GM19025 (cell line): ENCODE measurements around the gene FBN2.

Source experiments
- ATAC-seq: cut with Tn5 transposase; IDR thresholded peaks from one replicate; pipeline ENCODE4 v1.9.1; 2021; ENCODE audit warnings: mild to moderate bottlenecking, low read depth, moderate library complexity; ENCODE audit not compliant: unreplicated experiment

FBN2 gene

DNA sequence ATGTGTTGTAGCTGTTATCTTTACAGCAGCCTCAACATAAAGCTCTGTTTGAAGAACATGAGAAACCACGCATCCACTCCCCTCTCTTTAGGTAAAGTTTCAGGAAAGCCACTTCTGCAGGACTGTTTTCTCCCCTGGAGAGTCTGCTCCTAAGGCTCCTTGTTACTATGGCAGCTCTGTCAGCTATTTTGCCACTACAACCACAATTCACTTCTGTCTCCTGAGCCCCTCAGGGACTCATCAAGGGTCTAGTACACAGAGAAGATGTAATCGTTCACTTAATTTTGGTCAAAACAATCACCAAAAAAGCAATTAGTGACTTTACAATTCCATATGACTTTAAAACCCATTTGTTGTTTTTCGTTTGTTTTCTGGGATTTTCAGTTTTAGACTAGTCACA is 157.7 kb downstream of the FBN2 start:
- ATAC-seq: no peak

DNA sequence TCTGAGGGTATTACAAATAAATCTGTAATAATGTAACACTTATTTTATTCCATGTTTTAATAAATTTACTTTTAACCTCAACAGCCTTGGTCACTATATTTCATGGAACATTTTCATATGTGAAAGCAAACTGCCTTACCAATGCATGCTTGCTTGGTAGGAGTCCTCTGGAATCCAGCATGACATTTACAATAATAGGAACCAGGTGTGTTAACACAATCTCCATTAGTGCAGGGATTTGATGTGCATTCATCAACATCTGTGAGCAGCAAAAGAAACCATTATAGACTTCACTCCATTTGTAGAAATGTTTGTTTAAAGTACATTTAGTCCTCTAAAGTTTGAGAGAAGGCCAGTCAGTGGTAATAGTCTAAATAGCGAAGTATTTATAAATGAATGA is 159.4 kb downstream of the FBN2 start:
- ATAC-seq: no peak

GRCh38 chr5:128378196-128378595 is 159.8 kb downstream of the FBN2 start:
- no peak for ATAC-seq

DNA sequence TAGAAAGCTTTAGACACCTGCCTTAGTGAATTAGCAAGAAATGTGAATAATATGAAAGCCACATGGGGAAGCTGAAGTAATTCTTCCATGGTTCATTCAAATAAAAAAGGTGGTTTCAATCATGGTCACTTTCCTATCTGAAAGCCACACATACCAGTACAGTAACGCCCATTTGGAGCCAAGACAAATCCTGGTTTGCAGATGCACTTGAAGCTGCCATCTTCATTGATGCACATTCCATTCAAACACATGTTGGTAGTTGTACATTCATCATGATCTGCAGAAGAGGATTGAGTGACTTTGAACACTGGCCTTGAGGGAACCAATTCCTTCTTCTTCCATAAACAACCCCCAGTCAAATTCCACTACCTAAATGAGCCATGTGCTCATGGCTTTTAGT is 161.5 kb downstream of the FBN2 start:
- ATAC-seq: no peak

DNA sequence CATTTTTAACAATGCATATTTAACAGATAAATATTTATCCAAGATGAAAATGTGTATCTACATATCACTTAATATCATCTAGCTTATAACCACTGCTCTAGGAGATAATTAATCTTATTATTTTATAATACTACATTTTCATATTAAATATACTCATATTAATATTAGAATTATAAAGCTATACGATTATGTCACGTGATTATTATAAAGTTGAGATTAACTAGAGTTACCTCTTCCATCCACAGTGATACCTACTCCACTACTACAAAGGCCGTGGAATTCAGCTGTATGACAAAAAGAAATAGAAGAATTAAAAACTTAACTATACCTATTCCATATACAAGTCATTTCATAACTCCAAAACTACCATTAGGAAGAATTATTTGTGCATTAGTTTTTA is 171.9 kb downstream of the FBN2 start:
- ATAC-seq: no peak

DNA sequence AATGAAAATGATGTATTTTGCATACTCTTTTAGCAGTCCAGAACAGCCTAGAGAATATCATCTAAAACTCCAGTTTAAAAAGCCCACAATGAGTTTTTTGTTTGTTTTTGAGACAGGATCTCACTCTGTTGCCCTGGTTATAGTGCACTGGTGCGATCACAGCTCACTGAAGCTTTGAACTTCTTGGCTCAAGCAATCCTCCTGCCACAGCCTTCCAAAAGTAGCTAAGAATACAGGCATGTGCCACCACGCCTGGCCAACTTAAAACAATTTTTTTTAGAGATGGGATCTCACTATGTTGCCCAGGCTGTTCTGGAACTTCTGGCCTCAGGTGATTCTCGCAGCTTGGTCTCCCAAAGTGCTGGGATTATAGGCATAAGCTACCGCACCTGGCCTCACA is 175.7 kb downstream of the FBN2 start:
- ATAC-seq: no peak

DNA sequence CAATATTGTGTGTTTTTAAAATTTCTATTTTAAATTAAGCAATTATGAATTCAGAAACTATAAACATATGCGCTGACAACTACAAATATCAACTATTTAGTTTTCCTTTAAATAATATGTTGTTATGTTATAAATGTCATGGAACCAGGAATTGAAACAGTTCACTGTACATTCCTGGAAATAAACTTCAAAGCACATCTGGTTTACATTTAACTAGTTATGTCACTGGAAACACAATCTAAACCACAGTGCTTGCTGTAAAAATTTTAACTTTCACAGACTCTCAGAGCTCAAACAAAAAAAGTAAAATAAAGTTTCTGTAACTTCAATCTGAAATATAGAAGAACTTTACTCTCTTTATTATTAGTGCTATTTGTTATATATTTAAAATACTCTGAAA is 179.2 kb downstream of the FBN2 start:
- no peak for ATAC-seq

GRCh38 chr5:128357226-128357625 is 180.8 kb downstream of the FBN2 start:
- no peak for ATAC-seq

DNA sequence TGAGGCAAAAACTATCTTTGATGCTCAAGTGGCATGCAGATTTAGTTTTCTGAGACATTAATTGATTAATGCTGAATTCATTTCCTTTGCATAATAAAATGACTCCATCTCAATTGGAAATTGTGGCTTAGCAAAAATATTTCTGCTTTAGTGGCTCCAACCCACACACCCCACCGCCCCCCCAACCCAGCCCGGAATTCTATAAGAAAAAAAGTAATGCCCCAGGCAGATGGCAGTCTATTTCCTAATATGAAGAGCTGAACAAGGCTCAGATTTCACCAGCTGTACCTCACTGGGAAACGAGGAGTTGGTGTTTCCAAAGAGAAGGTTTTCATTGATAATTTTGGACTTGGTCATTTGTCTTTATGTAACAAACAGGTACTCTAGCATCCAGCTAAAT is 182.1 kb downstream of the FBN2 start:
- no peak for ATAC-seq

- no peak for ATAC-seq
These were observed 184.5 kb downstream of the FBN2 start for GRCh38 chr5:128353441-128354107.

- ATAC-seq: no peak
These were observed 187.3 kb downstream of the FBN2 start for GRCh38 chr5:128350705-128351104.

GRCh38 chr5:128349044-128349858 is 188.8 kb downstream of the FBN2 start:
- no peak for ATAC-seq

DNA sequence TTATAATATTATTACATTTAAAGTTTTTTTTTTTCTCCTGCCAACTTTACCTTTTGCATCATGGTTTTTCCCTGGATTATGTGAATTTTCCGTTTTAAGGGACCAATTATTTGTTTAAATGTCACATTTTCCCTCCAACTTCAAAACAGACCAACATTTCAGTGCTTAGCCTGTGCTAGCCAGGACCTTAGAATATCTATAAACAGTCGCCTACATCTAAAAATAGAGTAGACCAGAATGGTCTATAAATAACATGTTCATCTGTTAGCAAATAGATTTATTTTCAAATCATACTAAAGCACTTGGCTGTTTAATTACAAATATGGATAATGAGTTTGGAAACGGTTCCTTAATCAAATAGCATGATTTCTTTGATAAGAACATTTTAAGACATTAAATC is 192.0 kb downstream of the FBN2 start:
- ATAC-seq: no peak

DNA sequence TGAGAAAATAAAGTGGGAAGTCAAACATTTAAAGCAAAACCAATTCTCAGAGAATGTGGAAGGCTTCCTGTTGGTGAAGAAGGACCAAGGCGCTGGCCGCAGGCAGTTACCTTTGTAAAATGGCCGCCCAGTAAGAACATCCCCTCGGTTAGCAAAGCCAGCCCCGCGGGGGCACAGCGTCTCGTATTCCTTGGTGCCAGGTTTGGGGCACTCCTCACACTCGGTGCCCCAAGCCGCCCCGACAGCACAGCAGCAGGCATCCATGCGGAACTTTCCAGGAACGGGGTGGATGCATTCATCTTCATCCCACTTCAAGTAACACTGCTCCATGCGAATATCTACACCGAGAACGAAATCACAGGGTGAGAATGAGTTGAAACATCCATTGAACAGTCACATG is 192.8 kb downstream of the FBN2 start:
- no peak for ATAC-seq

GRCh38 chr5:128343168-128343567 is 194.9 kb downstream of the FBN2 start:
- ATAC-seq: no peak

DNA sequence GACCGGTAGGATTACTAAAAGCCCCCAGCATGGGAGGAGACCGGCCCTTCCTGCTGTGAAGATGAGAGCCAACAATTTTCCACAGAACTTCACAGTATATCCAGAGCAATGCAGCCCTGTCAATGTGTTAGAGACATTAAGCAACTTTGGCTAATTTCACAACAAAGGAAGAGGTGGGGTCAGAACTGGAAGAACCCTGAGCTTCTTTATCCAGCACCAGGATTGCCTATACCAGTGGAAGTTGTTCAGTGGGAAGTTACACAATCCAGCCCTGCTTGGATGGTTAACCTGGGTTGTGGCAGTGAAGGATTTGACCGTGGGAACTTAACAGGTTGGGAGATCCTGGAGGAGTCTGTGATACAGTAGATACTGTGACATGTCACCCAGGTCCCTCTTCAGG is 197.0 kb downstream of the FBN2 start:
- ATAC-seq: no peak

DNA sequence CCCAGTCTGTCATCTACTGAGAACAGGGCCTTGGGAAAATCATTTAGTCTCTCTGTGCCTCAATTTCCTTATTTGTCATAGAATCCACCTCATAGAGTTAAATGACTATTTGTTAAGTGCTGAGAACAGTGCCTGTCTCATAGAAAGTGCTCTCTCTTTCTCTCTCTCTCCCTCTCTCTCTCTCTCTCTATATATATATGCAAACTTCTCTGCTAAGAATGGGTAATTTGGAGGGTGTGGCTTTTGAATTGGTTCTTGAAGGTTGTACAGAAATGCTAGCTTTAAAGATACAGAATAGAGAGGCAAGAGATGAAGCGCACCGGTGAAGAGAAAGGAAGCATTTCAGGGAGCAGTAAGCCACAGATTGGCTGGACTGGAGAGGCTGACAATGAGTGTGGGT is 197.4 kb downstream of the FBN2 start:
- ATAC-seq: no peak

DNA sequence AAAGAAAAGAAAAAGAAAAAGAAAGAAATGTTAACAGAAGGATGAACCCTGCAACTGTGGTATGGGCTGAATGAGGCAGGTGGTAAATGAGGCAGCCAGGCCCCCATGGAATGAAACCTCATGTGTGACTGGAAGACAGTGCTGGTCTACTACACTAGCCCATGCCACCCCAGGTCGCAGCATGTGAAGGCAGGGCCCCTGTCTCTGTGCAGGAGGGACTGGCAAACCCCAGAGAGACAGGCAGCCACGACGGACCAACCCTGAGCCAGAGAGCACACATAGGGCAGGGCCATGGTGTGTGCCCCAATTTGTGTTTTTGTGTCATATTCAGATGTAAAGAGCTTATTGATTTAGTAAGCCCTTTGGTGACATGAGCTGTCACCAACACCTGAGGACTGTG is 198.5 kb downstream of the FBN2 start:
- ATAC-seq: no peak

DNA sequence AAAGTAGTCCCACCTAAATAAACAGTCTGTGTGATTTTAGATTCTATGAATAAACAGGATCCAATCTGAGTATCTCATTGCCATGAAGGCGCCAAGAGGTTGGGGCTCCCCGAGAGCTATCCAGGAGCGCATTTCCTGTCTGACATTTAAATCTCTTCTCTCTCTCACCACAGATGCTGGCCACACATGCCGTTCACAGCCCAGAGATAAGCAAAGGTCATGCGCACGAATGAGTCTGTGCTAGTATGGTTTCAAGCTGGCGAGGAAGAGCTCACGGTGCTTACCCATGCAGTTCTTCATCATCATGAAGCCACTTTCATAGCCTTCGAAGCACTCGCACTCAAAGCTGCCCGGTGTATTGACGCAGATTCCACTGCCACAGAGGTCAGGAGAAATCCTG is 199.4 kb downstream of the FBN2 start:
- ATAC-seq: no peak

- ATAC-seq: no peak
These were observed 202.7 kb downstream of the FBN2 start for GRCh38 chr5:128335339-128335738.

GRCh38 chr5:128334010-128334716 is 203.9 kb downstream of the FBN2 start:
- no peak for ATAC-seq

GRCh38 chr5:128331261-128331660 is 206.8 kb downstream of the FBN2 start:
- no peak for ATAC-seq
